HepG2 (cell line): ENCODE results near the gene LEP.

Source experiments
- EHMT2 ChIP-seq: fragments of 200-600 bp; sonication (generic); IDR thresholded peaks from 2 replicates; pipeline ENCODE4 v1.7.0; 2017; ENCODE audit warnings: antibody characterized with exemption, low read depth, low read length, borderline replicate concordance
- EP300 ChIP-seq, 3 experiments: sonication (generic) in 1 of 3; formaldehyde crosslinking in 1 of 3; IDR thresholded peaks; 2 replicates each; pipeline versions ENCODE4 v1.5.1 to v1.6.1; 2011 to 2020; ENCODE audit warnings: low read depth in 2 of 3, low read length in 2 of 3, borderline replicate concordance in 1 of 3, improper control_type of control experiment in 1 of 3, mild to moderate bottlenecking in 1 of 3, missing genetic modification reagents in 1 of 3, moderate library complexity in 1 of 3
- HCFC1 ChIP-seq: fragments of 150-350 bp; IDR thresholded peaks from 2 replicates; pipeline ENCODE4 v1.6.1; 2014; ENCODE audit warnings: low read depth, low read length
- HHEX ChIP-seq: IDR thresholded peaks from 2 replicates; pipeline ENCODE4 v1.6.1; 2016; ENCODE audit warnings: control low read depth
- ISL2 ChIP-seq: sonication (generic); formaldehyde crosslinking; IDR thresholded peaks from 2 replicates; pipeline ENCODE4 v1.5.0; 2020; ENCODE audit warnings: missing genetic modification reagents
- MTA3 ChIP-seq: sonication (generic); formaldehyde crosslinking; IDR thresholded peaks from 2 replicates; pipeline ENCODE4 v1.4.0; 2020; ENCODE audit warnings: missing genetic modification reagents
- MXD1 ChIP-seq: sonication (generic); formaldehyde crosslinking; IDR thresholded peaks from 2 replicates; pipeline ENCODE4 v1.4.0; 2020; ENCODE audit warnings: mild to moderate bottlenecking, missing genetic modification reagents
- NFIC ChIP-seq: IDR thresholded peaks from 2 replicates; pipeline ENCODE4 v1.6.1; 2012; ENCODE audit warnings: mild to moderate bottlenecking, low read length, inconsistent platforms
- PHF8 ChIP-seq: sonication (generic); formaldehyde crosslinking; IDR thresholded peaks from 2 replicates; pipeline ENCODE4 v1.5.0; 2020; ENCODE audit warnings: missing genetic modification reagents
- ZNF142 ChIP-seq: sonication (generic); formaldehyde crosslinking; IDR thresholded peaks from 2 replicates; pipeline ENCODE4 v1.4.0; 2020; ENCODE audit warnings: missing genetic modification reagents
- ZNF513 ChIP-seq: sonication (generic); formaldehyde crosslinking; conservative IDR thresholded peaks from 2 replicates; pipeline ENCODE4 v1.5.0; 2020; ENCODE audit warnings: missing genetic modification reagents
- ZZZ3 ChIP-seq: sonication (generic); formaldehyde crosslinking; IDR thresholded peaks from 2 replicates; pipeline ENCODE4 v1.4.0; 2020; ENCODE audit warnings: missing genetic modification reagents, mild to moderate bottlenecking, borderline replicate concordance
- TF ChIP-seq, protein P1 (sequence below): sonication (generic); formaldehyde crosslinking; IDR thresholded peaks from 2 replicates; pipeline ENCODE4 v1.4.0; 2020; ENCODE audit warnings: missing genetic modification reagents
- TF ChIP-seq, protein P2 (sequence below): sonication (generic); formaldehyde crosslinking; IDR thresholded peaks from 2 replicates; pipeline ENCODE4 v1.4.0; 2020; ENCODE audit warnings: missing genetic modification reagents

DNA sequence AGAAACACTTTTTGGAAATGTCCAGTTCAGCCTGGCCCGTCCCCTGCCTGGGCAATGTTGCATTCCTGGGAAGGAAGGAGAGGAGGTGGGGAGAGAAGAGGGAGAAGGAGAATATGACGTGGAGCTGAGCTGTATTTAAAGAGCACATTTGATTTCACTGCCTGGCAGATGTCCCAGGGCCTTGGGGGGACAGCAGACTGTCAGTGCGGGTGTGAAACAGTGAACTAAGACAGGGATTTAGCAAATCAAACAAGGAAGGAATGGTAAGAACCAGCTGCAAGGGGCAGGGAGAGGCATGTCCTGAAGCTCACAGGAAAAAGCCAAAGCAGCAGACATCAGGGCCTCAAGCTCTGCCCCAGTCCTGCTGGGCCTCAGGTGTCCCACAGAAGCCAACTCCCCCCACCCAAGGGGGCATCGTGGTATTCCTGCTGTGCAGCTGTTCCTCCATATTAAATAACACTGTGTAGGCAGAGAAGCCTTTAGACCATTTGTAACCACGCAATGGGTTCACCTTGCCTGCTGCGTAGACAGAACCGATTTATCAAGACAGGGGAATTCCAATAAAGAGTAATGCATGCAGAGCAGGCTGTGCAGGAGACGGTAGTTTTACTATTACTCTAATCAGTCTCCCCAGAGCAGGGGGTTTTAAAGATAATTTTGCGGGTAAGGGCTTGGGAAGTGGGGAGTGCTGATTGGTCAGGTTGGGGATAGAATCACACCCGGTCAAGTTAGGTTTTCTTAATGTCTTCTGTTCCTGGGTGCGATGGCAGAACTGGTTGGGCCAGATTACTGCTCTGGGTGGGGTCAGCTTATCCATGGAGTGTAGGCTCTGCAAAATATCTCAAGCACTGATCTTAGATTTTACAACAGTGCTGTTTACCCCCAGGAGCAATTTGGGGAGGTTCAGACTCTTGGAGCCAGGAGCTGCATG is 18.3 kb downstream of the LEP start:
- TF ChIP-seq HHEX (CRISPR knock-in tag) (no peak), ZNF513 (CRISPR knock-in tag) (no peak), HCFC1 (no peak), MTA3 (no peak), ZZZ3 (CRISPR knock-in tag) (no peak), EHMT2 (no peak), PHF8 (no peak), EP300 (IDR thresholded peaks at IDR 0.05; ENCODE audit: low read depth in 2 of 2, low read length in 2 of 2) (no peak), EP300 (CRISPR knock-in tag; IDR thresholded peaks at IDR 0.05; ENCODE audit: borderline replicate concordance) (no peak), NFIC (no peak), MXD1 (no peak), ISL2 (CRISPR knock-in tag) (no peak), ZNF142 (no peak)
- TF ChIP-seq, protein P1, sequence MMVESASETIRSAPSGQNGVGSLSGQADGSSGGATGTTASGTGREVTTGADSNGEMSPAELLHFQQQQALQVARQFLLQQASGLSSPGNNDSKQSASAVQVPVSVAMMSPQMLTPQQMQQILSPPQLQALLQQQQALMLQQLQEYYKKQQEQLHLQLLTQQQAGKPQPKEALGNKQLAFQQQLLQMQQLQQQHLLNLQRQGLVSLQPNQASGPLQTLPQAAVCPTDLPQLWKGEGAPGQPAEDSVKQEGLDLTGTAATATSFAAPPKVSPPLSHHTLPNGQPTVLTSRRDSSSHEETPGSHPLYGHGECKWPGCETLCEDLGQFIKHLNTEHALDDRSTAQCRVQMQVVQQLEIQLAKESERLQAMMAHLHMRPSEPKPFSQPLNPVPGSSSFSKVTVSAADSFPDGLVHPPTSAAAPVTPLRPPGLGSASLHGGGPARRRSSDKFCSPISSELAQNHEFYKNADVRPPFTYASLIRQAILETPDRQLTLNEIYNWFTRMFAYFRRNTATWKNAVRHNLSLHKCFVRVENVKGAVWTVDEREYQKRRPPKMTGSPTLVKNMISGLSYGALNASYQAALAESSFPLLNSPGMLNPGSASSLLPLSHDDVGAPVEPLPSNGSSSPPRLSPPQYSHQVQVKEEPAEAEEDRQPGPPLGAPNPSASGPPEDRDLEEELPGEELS (CRISPR knock-in tag): no peak
- TF ChIP-seq, protein P2, sequence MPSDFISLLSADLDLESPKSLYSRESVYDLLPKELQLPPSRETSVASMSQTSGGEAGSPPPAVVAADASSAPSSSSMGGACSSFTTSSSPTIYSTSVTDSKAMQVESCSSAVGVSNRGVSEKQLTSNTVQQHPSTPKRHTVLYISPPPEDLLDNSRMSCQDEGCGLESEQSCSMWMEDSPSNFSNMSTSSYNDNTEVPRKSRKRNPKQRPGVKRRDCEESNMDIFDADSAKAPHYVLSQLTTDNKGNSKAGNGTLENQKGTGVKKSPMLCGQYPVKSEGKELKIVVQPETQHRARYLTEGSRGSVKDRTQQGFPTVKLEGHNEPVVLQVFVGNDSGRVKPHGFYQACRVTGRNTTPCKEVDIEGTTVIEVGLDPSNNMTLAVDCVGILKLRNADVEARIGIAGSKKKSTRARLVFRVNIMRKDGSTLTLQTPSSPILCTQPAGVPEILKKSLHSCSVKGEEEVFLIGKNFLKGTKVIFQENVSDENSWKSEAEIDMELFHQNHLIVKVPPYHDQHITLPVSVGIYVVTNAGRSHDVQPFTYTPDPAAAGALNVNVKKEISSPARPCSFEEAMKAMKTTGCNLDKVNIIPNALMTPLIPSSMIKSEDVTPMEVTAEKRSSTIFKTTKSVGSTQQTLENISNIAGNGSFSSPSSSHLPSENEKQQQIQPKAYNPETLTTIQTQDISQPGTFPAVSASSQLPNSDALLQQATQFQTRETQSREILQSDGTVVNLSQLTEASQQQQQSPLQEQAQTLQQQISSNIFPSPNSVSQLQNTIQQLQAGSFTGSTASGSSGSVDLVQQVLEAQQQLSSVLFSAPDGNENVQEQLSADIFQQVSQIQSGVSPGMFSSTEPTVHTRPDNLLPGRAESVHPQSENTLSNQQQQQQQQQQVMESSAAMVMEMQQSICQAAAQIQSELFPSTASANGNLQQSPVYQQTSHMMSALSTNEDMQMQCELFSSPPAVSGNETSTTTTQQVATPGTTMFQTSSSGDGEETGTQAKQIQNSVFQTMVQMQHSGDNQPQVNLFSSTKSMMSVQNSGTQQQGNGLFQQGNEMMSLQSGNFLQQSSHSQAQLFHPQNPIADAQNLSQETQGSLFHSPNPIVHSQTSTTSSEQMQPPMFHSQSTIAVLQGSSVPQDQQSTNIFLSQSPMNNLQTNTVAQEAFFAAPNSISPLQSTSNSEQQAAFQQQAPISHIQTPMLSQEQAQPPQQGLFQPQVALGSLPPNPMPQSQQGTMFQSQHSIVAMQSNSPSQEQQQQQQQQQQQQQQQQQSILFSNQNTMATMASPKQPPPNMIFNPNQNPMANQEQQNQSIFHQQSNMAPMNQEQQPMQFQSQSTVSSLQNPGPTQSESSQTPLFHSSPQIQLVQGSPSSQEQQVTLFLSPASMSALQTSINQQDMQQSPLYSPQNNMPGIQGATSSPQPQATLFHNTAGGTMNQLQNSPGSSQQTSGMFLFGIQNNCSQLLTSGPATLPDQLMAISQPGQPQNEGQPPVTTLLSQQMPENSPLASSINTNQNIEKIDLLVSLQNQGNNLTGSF (CRISPR knock-in tag): no peak
